GM13976 (cell line): Measurements from ENCODE around the gene LRRC1.

Experiments used
- DNase-seq: peaks from one replicate; pipeline ENCODE4 v3.0.0; 2012; ENCODE audit warnings: low spot score
- in situ Hi-C: fragments of 300-500 bp; cut with MboI; formaldehyde crosslinking; loops from one replicate; pipeline ENCODE4 v1.12.0; 2022; ENCODE audit warnings: low sequenced_read_pairs, mixed read lengths, inconsistent platforms; ENCODE audit not compliant: unreplicated experiment
- TF ChIP-seq, protein P1 (sequence below): IDR thresholded peaks from 2 replicates; pipeline ENCODE4 v1.5.1; 2012; ENCODE audit warnings: borderline replicate concordance, mild to moderate bottlenecking; ENCODE audit not compliant: insufficient read depth; ENCODE audit errors: extremely low read depth, missing control alignments, control extremely low read depth

LRRC1 gene

DNA sequence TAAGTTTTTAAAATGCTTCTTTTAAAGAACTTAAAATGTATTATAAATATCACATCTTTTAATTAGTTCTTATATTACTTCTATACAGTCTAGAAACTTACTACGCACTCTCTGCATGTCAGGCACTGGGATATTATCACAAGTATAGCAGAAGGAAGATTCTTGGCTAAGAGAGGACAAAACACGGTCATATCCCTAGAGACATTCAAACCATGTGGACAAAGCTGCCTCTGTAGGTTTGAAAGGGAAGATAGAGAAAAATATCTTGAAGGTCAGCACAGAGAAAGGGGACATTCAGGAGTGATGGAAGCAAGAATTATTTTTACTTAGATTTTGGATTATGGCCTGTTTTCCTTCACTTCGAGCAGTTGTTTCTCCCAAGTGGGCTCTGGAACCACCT, 64.1 kb downstream of the LRRC1 start:
- no peak for DNase-seq
- TF ChIP-seq, protein P1, sequence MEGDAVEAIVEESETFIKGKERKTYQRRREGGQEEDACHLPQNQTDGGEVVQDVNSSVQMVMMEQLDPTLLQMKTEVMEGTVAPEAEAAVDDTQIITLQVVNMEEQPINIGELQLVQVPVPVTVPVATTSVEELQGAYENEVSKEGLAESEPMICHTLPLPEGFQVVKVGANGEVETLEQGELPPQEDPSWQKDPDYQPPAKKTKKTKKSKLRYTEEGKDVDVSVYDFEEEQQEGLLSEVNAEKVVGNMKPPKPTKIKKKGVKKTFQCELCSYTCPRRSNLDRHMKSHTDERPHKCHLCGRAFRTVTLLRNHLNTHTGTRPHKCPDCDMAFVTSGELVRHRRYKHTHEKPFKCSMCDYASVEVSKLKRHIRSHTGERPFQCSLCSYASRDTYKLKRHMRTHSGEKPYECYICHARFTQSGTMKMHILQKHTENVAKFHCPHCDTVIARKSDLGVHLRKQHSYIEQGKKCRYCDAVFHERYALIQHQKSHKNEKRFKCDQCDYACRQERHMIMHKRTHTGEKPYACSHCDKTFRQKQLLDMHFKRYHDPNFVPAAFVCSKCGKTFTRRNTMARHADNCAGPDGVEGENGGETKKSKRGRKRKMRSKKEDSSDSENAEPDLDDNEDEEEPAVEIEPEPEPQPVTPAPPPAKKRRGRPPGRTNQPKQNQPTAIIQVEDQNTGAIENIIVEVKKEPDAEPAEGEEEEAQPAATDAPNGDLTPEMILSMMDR, result no peak
- in situ Hi-C loops, result no loop called here

DNA sequence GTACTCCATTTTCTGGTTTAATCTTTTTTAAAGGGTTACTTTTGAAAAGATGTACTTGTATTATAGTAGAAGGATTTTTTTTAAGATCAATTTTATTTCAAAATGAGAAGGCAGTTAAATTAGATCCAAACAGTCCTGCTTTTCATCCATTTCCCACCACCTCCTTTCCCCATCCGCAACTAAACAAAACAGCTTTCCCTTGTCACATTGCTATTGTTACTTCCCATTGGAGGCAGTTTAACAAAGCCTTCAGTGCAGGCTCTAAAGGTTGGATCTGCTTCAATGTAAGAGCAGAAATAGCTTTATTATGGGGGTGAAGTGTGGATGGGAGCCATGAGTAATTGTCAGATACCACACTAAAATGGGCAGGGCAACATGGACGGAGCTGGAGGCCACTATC, 65.7 kb downstream of the LRRC1 start:
- in situ Hi-C loops, result no loop called here
- TF ChIP-seq, protein P1, result no peak

DNA sequence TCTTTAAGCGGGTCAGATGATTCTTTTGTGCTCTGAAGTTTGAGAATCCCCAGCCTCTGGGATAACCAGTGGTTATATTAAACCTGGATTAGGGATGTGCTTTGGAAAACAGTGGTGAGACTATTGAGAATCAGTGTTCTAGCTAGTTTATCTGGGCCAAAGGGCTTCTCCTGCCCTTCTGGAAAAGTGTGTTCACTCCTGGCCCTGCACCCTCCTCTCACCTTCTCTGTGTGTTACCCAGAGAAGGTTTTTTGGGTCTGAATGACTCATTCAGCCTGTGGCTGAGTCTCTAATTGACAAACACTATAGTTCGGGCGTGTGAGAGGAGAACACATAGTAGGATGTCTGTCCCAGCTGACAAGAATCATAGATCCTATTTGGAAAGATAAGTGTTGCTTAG, 66.7 kb downstream of the LRRC1 start:
- DNase-seq, result no peak

More for the DNA sequence above, 65.7 kb downstream of the LRRC1 start:
- no peak for DNase-seq

DNA sequence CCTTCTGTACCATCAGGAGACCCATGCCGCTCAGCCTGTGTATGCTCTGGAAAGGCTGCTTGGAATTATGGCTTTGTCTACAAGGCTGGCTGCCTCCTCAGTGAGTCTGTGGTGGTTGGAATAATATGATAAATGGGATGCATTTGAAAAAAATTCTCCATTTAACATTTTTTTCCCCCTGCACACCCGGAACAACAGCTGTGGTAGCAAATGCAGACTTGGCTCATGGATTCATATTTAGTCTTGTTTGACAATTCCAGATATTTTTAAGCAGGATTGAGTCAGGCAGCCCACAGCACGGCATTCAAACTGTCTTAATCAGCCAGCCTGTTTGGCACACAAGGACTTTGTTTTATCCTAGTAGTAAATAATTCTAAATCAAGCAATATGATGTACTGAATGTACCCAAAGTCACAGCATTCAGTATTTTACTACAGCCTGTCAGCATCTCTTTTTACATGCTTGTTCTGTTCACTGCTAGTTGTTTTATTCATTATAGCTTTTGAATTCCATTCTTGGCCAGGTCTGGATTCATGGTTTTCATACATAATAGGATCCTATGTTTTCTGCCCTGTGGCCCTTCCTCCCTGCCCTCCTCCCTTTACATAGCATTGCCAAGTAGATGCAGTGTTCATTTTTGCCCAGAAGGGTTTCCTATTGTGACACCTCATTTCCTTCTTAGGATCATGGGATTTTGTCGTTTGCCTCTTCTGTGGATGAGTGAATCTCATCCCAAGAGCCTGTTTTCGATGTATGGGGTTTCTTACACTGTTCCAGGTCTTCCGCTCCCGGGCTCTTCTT, 68.1 kb downstream of the LRRC1 start:
- DNase-seq, result no peak
- in situ Hi-C loops, result no loop called here

More for the DNA sequence above, 66.7 kb downstream of the LRRC1 start:
- TF ChIP-seq, protein P1, result no peak
- in situ Hi-C loops, result no loop called here

DNA sequence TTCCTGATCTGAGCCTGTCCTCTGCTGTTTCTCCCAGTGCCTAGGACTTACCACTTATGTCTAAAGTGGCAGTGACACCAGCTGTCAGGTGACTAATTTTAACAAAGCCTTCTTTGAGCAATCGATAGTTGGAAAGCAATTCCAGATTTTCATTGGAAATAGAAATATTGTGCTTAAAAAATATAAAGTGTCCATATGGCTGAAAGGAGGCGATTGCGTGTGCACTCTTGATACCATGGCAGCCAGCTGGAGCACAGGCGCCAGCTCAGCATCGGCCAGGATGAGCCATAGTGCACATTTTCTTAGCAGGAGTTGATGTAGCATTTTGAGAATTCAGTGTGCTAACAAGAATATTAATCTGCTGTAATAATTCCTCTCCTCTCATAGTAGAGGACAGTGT, 70.0 kb downstream of the LRRC1 start:
- in situ Hi-C loops, result no loop called here
- TF ChIP-seq, protein P1, result no peak
- no peak for DNase-seq

More for the DNA sequence above, 68.1 kb downstream of the LRRC1 start:
- TF ChIP-seq, protein P1, result no peak

DNA sequence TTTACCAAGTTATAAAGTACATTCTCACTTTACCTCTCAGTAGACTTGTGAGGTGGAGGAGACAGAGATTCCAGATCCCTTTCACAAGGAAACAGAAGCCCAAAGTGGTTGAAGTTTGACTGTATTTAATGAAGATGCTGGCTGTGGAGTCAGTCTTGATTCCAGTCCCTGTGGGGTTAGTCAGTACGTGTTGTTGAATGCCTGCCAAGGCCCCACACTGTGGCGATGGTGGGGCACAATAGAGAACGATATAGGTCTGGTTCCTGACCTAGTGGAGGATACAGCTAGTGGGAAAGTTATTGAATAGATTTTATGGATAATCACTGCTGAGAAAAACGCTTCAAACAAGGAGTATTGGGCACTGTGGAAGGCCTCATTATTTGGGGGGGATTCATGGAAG, 71.4 kb downstream of the LRRC1 start:
- in situ Hi-C loops, result no loop called here
- no peak for DNase-seq
- TF ChIP-seq, protein P1, result no peak
